ENCODE data around the gene PC. TPM values are rescaled to one million over a fixed set of nuclear protein-coding genes. Genes with fewer than 3 reads are reported as not detected.

PC gene
- total and polyA plus RNA-seq, 2 donors (not counting 3 experiments of a cell fraction or from before 2014, with no cell fraction given), result 5.5 to 17.5 TPM

DNA sequence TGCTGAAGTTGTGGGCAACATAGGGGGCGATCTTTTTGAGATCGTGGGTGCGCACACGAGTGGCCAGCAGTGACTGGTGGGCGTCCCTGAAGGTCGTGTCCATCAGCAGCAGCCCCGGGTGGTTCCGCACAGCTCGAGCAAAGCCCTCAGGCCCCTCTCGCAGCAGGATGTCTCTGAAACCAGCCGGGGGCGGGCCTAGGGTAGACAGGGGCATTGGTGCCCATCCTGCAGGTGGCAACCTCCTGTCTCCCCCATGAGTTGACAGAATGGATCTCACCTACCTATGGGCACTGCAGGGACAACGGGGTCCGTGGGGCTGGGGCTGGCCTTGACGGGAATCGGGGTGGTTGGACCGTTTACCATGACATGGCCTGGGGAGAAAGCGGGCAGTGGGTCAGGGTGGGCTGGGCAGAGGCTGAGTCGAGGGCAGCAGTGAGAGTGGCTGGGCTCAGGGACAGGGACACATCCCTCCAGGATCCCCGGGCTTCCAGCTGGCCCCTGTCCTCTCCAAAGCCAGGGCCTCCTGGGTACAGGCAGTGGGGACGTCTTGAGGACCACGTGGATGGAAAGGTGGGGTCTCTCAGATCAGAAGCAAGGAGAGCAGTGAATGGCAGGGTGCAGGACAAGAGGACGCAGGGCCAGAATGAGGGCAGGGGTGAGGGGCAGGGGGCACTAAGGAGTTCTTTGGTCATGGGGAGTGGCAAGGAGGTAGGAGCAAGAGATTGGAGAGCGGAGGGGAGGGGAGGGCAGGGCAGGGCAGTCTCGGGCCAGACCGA lies 105.5 kb downstream of the PC start:
- POLR2A ChIA-PET, result no interaction called here
- intact Hi-C loops (cut with micrococcal nuclease) (no loop called here), dilution Hi-C loops (cut with MboI; ENCODE audit: extremely low pct_ligation_motif_present, low sequenced_read_pairs) (no loop called here)
- Histone ChIP-seq H4K20me1 (replicated peaks; ENCODE audit: control insufficient read depth, extremely low read depth, insufficient read depth, low read length) (no peaks in the 10 kb centered on the region), H3K9me1 (replicated peaks; ENCODE audit: control insufficient read depth, extremely low read depth, insufficient read depth, low read length) (no peaks in the 10 kb centered on the region), H3K27ac (ENCODE audit: insufficient read depth, low read depth, low read length) (no peak overlapping the region), H3K4me1 (ENCODE audit: control insufficient read depth, extremely low read depth, insufficient read depth, low read length) (peaks cover 9% of the 10 kb centered on the region), H3K36me3 (ENCODE audit: control insufficient read depth in 2 of 2, extremely low read depth in 1 of 2, insufficient read depth in 2 of 2, low read length in 2 of 2) (peaks cover 0 to 3% of the 10 kb centered on the region in 2 experiments), H3K79me2 (ENCODE audit: control insufficient read depth, insufficient read depth, low read length) (peaks cover 4% of the 10 kb centered on the region), H3K4me3 (replicated peaks in 1 of 3; ENCODE audit: insufficient read depth in 1 of 3, low read depth in 1 of 3, low read length in 3 of 3) (no peak overlapping the region), H2AFZ (ENCODE audit: low read depth, low read length) (no peak overlapping the region), H3K27me3 (ENCODE audit: control insufficient read depth in 2 of 2, insufficient read depth in 2 of 2, low read length in 2 of 2) (no peaks in the 10 kb centered on the region), H3K9ac (replicated peaks; ENCODE audit: extremely low read depth, insufficient read depth, low read length) (no peak overlapping the region), H3K9me3 (replicated peaks; ENCODE audit: control insufficient read depth, insufficient read depth, low read length) (no peaks in the 10 kb centered on the region), H3K4me2 (ENCODE audit: insufficient read depth, low read length) (no peak overlapping the region)
- DNase-seq (ENCODE audit: low read depth, low spot score), result no peak
- BruUV-seq (replicated peaks), result no TSS peak
- CTCF ChIA-PET, result interaction anchor here (0.7 to 2.4 kb wide), 5 partner anchors 30 to 169 kb away, joined by 3 to 12 read pairs (median 3); partner anchors contain the start of gene C11orf86
- no peak for TF ChIP-seq EZH2 (IDR thresholded peaks at IDR 0.05; ENCODE audit: borderline replicate concordance, low read depth, low read length, severe bottlenecking)
- TF ChIP-seq FOS (IDR thresholded peaks at IDR 0.05; ENCODE audit: borderline replicate concordance, insufficient read depth, low read length), result no peak
- no peak for TF ChIP-seq MYC (IDR thresholded peaks at IDR 0.05; ENCODE audit: low read depth, low read length)
- TF ChIP-seq POLR2A (IDR thresholded peaks at IDR 0.05; ENCODE audit: low read depth, low read length), result no peak
- TF ChIP-seq, protein P1, sequence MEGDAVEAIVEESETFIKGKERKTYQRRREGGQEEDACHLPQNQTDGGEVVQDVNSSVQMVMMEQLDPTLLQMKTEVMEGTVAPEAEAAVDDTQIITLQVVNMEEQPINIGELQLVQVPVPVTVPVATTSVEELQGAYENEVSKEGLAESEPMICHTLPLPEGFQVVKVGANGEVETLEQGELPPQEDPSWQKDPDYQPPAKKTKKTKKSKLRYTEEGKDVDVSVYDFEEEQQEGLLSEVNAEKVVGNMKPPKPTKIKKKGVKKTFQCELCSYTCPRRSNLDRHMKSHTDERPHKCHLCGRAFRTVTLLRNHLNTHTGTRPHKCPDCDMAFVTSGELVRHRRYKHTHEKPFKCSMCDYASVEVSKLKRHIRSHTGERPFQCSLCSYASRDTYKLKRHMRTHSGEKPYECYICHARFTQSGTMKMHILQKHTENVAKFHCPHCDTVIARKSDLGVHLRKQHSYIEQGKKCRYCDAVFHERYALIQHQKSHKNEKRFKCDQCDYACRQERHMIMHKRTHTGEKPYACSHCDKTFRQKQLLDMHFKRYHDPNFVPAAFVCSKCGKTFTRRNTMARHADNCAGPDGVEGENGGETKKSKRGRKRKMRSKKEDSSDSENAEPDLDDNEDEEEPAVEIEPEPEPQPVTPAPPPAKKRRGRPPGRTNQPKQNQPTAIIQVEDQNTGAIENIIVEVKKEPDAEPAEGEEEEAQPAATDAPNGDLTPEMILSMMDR (IDR thresholded peaks at IDR 0.05; ENCODE audit: extremely low read depth in 1 of 2, insufficient read depth in 1 of 2, low read depth in 1 of 2, low read length in 2 of 2), result no peak
- no peak for TF ChIP-seq GATA2 (IDR thresholded peaks at IDR 0.05; ENCODE audit: insufficient read depth, insufficient read length, low read depth, low read length)
- TF ChIP-seq JUN (IDR thresholded peaks at IDR 0.05; ENCODE audit: borderline replicate concordance, insufficient read depth, insufficient read length, low read depth), result no peak
- TF ChIP-seq, protein P2, sequence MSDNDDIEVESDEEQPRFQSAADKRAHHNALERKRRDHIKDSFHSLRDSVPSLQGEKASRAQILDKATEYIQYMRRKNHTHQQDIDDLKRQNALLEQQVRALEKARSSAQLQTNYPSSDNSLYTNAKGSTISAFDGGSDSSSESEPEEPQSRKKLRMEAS (IDR thresholded peaks at IDR 0.05; ENCODE audit: insufficient read depth, insufficient read length), result no peak
- no peak for TF ChIP-seq POLR2AphosphoS5 (IDR thresholded peaks at IDR 0.05; ENCODE audit: insufficient read depth, low read depth, low read length)
- FAIRE-seq, result no peak

Measured in endothelial cell of umbilical vein (primary cell).